HG02588 (cell line): ENCODE results near the gene FTSJ3.
A peak's percentile ranks its signal among the peaks of the same experiment; 100 is the strongest.
"Not testable (repeated sequence)": the region's sequence is repeated elsewhere in the genome, so short reads cannot be mapped to it uniquely, and the experiment has no call there.

Experiments
- ATAC-seq: cut with Tn5 transposase; IDR thresholded peaks from one replicate; pipeline ENCODE4 v1.9.1; 2021; ENCODE audit warnings: mild to moderate bottlenecking, moderate library complexity; ENCODE audit not compliant: unreplicated experiment

The FTSJ3 gene

DNA sequence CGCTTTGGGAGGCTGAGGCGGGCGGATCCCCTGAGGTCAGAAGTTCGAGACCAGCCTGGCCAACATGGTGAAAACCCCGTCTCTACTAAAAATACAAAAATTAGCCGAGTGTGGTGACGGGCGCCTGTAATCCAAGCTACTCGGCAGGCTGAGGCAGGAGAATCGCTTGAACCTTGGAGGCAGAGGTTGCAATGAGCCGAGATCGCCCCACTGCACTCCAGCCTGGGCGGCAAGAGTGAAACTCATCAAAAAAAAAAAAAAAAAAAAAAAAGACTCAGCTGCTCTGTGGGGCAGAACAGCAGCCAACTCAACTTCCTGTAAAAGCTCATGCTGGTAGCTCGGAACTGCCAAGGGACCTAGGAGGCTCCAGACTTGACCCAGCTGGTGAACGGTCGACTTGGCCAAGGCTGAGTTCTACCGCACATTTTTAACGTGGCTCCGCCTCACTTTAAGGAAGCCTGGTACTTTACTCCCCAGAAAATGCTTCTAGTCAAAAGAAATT lies 16.0 kb upstream of the FTSJ3 start:
- ATAC-seq, result not testable (repeated sequence)

GRCh38 chr17:63842540-63843386 lies 15.3 kb upstream of the FTSJ3 start, which contains the start of gene SMARCD2:
SMARCD2 (minus strand) TSS chr17:63842685; CDS start chr17:63842674, 11 bp downstream.
- ATAC-seq, result peak; percentile 71

- ATAC-seq, result no peak
These were observed 14.7 kb upstream of the FTSJ3 start for GRCh38 chr17:63842173-63842539.

DNA sequence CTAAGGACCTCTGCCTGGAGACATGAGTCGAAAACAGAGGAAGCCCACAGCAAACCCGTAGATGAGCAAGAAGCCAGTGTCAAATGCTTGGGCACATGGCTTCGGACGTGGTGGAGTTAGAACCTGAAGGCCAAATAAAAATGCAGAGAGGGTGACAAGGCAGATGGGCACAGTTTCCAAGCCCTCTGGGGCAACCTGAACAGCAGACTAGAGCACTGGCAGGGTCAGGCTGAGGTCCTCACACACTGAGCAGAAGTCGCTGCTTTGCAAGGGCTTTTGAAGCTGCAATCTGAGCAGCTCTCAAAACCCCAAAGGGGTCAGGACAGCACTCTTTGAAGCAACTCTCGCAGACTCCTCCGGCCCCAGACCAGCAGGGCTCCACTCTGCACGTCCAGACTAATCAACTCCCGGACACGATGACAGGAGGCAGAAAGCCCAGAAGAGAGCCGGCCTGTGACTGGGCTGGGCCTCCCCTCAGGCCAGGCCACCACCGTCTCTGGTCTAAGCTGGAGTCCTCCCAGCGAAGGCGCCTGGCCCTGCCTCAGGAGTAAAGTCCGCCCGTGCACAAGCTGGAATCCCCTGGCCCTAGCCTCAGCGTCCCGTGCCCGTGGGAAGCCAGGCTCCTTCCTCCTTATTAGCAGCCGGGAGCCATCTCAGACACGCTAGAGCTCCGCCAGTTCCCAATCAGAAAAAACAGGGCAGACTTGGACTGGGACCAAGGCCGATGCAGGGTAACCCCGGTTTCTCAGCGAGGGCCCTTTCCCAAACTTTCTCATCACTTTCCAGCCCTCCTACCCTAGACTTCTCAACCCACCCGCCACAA lies 14.1 kb upstream of the FTSJ3 start:
- ATAC-seq, result no peak

DNA sequence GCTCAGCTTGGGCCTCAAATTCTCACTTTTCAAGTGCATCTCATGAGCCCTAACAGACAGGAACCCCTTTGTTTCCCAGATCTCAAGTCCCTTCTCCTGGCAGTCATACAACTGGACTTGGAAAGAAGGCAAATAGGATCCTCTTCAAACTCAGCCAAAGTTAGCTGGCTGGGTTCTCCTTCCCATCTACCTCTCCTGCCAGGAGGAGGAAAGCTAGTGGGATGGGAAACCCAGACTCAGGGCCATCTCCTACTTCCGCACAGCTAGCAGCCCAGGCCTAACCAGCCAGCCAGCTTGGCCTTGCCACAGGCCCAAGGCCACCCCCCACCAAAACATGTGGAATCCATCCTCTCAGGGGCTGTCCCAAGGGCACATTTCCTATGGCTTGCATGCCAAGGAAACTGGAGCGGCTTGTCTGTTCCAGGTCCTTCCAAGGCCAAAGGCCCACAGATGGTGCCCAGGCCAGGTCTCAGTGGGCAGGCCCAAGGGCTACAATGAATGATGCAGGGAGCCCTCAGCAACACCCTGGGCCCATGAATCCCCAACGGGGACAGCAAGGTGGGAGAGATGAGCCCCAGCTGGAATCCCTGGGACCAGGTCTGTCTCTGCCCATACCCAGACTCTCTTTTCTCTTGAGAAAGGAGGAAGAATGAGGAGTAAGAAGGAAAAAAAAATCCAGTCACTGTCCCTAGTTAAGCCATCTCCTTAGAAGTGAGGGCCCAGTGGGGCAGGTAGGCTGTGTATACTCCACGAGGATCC lies 13.3 kb upstream of the FTSJ3 start:
- no peak for ATAC-seq

GRCh38 chr17:63838631-63839171 lies 11.2 kb upstream of the FTSJ3 start:
- no peak for ATAC-seq

- no peak for ATAC-seq
These were observed 10.6 kb upstream of the FTSJ3 start for GRCh38 chr17:63837962-63838600.

- ATAC-seq, result no peak
These were observed 10.0 kb upstream of the FTSJ3 start for GRCh38 chr17:63837480-63837879.

- ATAC-seq, result no peak
These were observed 9.3 kb upstream of the FTSJ3 start for GRCh38 chr17:63836811-63837210.

- ATAC-seq, result no peak
These were observed 7.8 kb upstream of the FTSJ3 start for GRCh38 chr17:63835167-63835720.

DNA sequence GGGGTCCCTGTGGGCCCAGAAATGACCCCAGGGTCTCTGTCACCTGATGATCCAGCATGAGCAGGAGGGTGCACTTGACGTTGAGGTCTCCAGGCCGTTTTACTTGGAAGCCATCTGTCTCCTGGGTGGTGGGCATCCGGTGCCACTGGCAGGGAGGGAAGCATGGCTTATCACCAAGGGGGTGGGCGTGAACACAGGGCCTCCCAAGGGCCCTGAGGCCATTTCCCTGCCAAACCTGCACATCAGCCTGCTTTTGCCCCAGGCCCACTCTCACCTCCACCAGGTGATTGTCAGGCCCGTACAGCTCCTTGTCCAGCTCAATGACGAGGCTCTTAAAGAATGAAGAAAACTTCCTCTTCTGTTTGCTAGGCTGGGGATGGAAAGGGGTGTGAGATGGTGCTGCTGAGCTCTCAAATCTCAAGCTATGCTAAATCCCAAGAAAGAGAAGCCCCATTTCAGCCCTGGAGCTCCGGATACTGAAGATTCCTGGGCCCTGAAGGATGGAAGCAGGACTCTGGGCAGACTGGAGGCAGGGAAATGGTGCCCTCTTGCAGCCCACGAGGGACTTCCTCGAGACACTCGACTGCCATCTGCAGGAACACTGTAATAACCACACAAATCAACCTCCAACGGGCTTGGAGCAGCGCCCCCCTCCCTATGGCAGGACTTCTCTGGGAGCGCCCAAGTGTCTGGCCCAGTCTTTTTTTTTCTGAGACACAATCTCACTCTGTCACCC lies 7.1 kb upstream of the FTSJ3 start:
- no peak for ATAC-seq

GRCh38 chr17:63833741-63834373 lies 6.4 kb upstream of the FTSJ3 start:
- ATAC-seq, result no peak

- no peak for ATAC-seq
These were observed 5.7 kb upstream of the FTSJ3 start for GRCh38 chr17:63833026-63833740.

- ATAC-seq, result no peak
These were observed 5.0 kb upstream of the FTSJ3 start for GRCh38 chr17:63832455-63832854.

DNA sequence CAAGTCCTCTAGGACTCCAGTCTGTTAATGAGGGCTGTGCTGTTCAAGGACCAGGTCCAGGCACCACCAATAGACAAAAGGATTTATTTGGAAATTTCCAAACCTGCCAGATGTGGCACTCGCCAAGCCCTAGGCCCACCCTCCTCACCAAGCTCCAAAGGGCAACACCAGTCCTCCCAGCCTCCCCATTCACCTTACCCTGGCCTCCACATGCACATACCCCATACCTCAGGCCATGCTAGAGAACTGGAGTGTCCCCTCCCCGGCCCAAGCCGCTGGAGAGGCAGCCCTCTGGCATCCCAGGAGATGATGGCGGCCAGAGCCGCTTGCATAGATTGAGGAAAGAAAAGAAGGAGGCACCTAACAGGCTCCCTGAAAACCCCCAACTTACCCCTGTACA lies 4.6 kb upstream of the FTSJ3 start:
- ATAC-seq, result no peak

DNA sequence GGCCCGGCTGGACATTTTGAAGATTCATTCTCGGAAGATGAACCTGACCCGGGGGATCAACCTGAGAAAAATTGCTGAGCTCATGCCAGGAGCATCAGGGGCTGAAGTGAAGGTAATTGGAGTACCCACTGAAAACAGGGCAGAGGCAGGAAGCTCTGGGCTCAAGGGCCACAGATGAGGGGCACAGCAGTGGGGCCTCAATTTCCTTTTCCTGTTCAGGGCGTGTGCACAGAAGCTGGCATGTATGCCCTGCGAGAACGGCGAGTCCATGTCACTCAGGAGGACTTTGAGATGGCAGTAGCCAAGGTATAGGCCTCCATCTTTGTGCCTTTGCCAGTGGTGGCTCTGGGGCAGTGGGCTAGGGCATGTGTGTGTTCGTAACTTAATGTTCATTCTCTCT lies 4.0 kb upstream of the FTSJ3 start:
- no peak for ATAC-seq

GRCh38 chr17:63830904-63831491 lies 3.5 kb upstream of the FTSJ3 start:
- no peak for ATAC-seq

DNA sequence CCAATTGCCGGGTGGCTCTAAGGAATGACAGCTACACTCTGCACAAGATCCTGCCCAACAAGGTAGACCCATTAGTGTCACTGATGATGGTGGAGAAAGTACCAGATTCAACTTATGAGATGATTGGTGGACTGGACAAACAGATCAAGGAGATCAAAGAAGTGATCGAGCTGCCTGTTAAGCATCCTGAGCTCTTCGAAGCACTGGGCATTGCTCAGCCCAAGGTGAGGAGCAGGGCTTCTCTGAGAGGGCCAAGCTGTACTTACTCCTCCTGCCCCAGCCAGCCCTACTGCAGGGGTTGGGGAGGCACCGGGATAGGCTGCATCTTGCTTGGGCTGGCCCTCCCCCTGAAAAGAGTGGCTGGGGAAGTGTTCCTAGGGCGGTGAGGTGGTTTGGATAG lies 2.8 kb upstream of the FTSJ3 start:
- no peak for ATAC-seq
